IMR-90 (cell line): ENCODE data around the gene OR51Q1. TPM values are rescaled to one million over a fixed set of nuclear protein-coding genes. Genes with fewer than 3 reads are reported as not detected.

Source experiments
- ATAC-seq: fragments of 200-7000 bp; cut with Tn5 transposase; 2 replicates; pipeline ENCODE4 v1.9.1; 2020; ENCODE audit warnings: low read depth, mild to moderate bottlenecking, moderate library complexity
- BruUV-seq: library from RNA; stranded (reverse); fragments of 400-500 nt; replicated peaks from 2 replicates; lab custom pipeline; 2021; lab: Mats Ljungman, UMichigan
- CTCF ChIA-PET: fragments of 300-600 bp; formaldehyde crosslinking; extraction: SDS; loops from one replicate; lab custom pipeline; 2021; ENCODE audit warnings: antibody characterized with exemption; lab: Yijun Ruan, JAX
- POLR2A ChIA-PET: fragments of 300-600 bp; sonication (Branson Sonifier 250); formaldehyde crosslinking; loops from one replicate; lab custom pipeline; 2022; ENCODE audit warnings: antibody characterized with exemption; ENCODE audit not compliant: unreplicated experiment; lab: Charles Lee
- DNase-seq: peaks from one replicate; pipeline ENCODE4 v3.0.0; 2013
- H2AFZ ChIP-seq: replicated peaks from 2 replicates; pipeline ENCODE3; 2013; ENCODE audit warnings: low read length, mild to moderate bottlenecking; ENCODE audit not compliant: poor library complexity
- H2AK5ac ChIP-seq: 2 replicates; pipeline ENCODE4 v1.6.1; 2013; ENCODE audit warnings: low read depth, low read length, inconsistent platforms
- H2AK9ac ChIP-seq: replicated peaks from 2 replicates; pipeline ENCODE3; 2013; ENCODE audit warnings: mild to moderate bottlenecking, low read depth, low read length, moderate library complexity; ENCODE audit not compliant: poor library complexity
- H2BK120ac ChIP-seq: 2 replicates; pipeline ENCODE4 v1.6.1; 2013; ENCODE audit warnings: low read depth, low read length, inconsistent platforms
- H2BK15ac ChIP-seq: 3 replicates; pipeline ENCODE4 v1.6.1; 2013; ENCODE audit warnings: low read depth, low read length, inconsistent platforms
- H2BK20ac ChIP-seq: 2 replicates; pipeline ENCODE4 v1.6.1; 2013; ENCODE audit warnings: low read depth, mild to moderate bottlenecking, inconsistent platforms, low read length, moderate library complexity
- H2BK5ac ChIP-seq: 2 replicates; pipeline ENCODE4 v1.6.1; 2013; ENCODE audit warnings: mild to moderate bottlenecking, low read depth, low read length, inconsistent platforms; ENCODE audit not compliant: poor library complexity, severe bottlenecking
- H3K14ac ChIP-seq: replicated peaks from 2 replicates; pipeline ENCODE4 v1.6.1; 2013; ENCODE audit warnings: low read depth, low read length, inconsistent platforms
- H3K18ac ChIP-seq: 2 replicates; pipeline ENCODE4 v1.6.1; 2013; ENCODE audit warnings: low read depth, low read length, control low read depth
- H3K23ac ChIP-seq: 2 replicates; pipeline ENCODE4 v1.6.1; 2013; ENCODE audit warnings: low read depth, low read length, inconsistent platforms
- H3K27ac ChIP-seq: 2 replicates; pipeline ENCODE4 v1.5.1; 2013; ENCODE audit warnings: mild to moderate bottlenecking, control low read depth, low read length; ENCODE audit not compliant: insufficient read depth
- H3K27me3 ChIP-seq: 2 replicates; pipeline ENCODE4 v1.6.1; 2013; ENCODE audit warnings: low read length; ENCODE audit not compliant: control insufficient read depth, insufficient read depth
- H3K36me3 ChIP-seq: 2 replicates; pipeline ENCODE4 v1.6.1; 2013; ENCODE audit warnings: low read length, mixed read lengths; ENCODE audit not compliant: control insufficient read depth, insufficient read depth
- H3K4ac ChIP-seq: 2 replicates; pipeline ENCODE4 v1.6.1; 2013; ENCODE audit warnings: low read depth, low read length, inconsistent platforms
- H3K4me1 ChIP-seq: 2 replicates; pipeline ENCODE4 v1.6.1; 2013; ENCODE audit warnings: low read length, mixed read lengths; ENCODE audit not compliant: control insufficient read depth, insufficient read depth
- H3K4me2 ChIP-seq: 2 replicates; pipeline ENCODE4 v1.6.1; 2013; ENCODE audit warnings: low read depth, mild to moderate bottlenecking, control low read depth, low read length, moderate library complexity
- H3K4me3 ChIP-seq: 2 replicates; pipeline ENCODE4 v1.5.1; 2013; ENCODE audit warnings: low read depth, mild to moderate bottlenecking, control low read depth, low read length, moderate library complexity; ENCODE audit not compliant: insufficient read depth
- H3K56ac ChIP-seq: 2 replicates; pipeline ENCODE4 v1.6.1; 2013; ENCODE audit warnings: low read length, inconsistent platforms; ENCODE audit not compliant: insufficient read depth; ENCODE audit errors: extremely low read depth
- H3K79me1 ChIP-seq, 2 experiments: 2 replicates each; pipeline ENCODE4 v1.6.1; 2013; ENCODE audit warnings: low read length in 2 of 2, inconsistent platforms in 1 of 2, low read depth in 1 of 2
- H3K9ac ChIP-seq: 2 replicates; pipeline ENCODE4 v1.6.1; 2013; ENCODE audit warnings: low read depth, low read length, control low read depth
- H3K9me1 ChIP-seq: 2 replicates; pipeline ENCODE4 v1.6.1; 2013; ENCODE audit warnings: low read length, inconsistent platforms; ENCODE audit not compliant: insufficient read depth
- H3K9me3 ChIP-seq: 2 replicates; pipeline ENCODE4 v1.6.1; 2013; ENCODE audit warnings: low read length; ENCODE audit not compliant: control insufficient read depth, insufficient read depth
- H4K20me1 ChIP-seq: 2 replicates; pipeline ENCODE4 v1.6.1; 2013; ENCODE audit warnings: low read length, inconsistent platforms; ENCODE audit not compliant: insufficient read depth
- H4K5ac ChIP-seq: 2 replicates; pipeline ENCODE4 v1.6.1; 2013; ENCODE audit warnings: mild to moderate bottlenecking, low read depth, low read length, control low read depth
- H4K8ac ChIP-seq, 2 experiments: 2 replicates each; pipeline ENCODE4 v1.6.1; 2013; ENCODE audit warnings: low read depth in 2 of 2, low read length in 2 of 2, control low read depth in 1 of 2, inconsistent platforms in 1 of 2
- H4K91ac ChIP-seq: 2 replicates; pipeline ENCODE4 v1.6.1; 2013; ENCODE audit warnings: low read depth, low read length, inconsistent platforms; ENCODE audit not compliant: insufficient read depth
- BHLHE40 ChIP-seq: fragments of 150-350 bp; IDR thresholded peaks from 2 replicates; pipeline ENCODE4 v1.6.1; 2016; ENCODE audit warnings: mild to moderate bottlenecking, low read depth, low read length
- CEBPB ChIP-seq: IDR thresholded peaks from 2 replicates; pipeline ENCODE4 v1.6.1; 2012; ENCODE audit warnings: low read depth, low read length, improper control_type of control experiment
- CHD1 ChIP-seq: IDR thresholded peaks from 2 replicates; pipeline ENCODE4 v1.6.1; 2012; ENCODE audit warnings: low read depth, low read length, improper control_type of control experiment
- CTCF ChIP-seq: conservative IDR thresholded peaks from 2 replicates; pipeline ENCODE4 v1.5.1; 2012; ENCODE audit warnings: mild to moderate bottlenecking, low read depth, low read length, improper control_type of control experiment
- ELK1 ChIP-seq: fragments of 150-350 bp; IDR thresholded peaks from 2 replicates; pipeline ENCODE4 v1.6.1; 2016; ENCODE audit warnings: low read depth, mild to moderate bottlenecking, low read length, moderate library complexity, borderline replicate concordance
- FOS ChIP-seq: fragments of 150-350 bp; IDR thresholded peaks from 2 replicates; pipeline ENCODE4 v1.6.1; 2016; ENCODE audit warnings: low read depth, low read length
- MAFK ChIP-seq: IDR thresholded peaks from 2 replicates; pipeline ENCODE4 v1.6.1; 2012; ENCODE audit warnings: low read depth, low read length, improper control_type of control experiment
- MAZ ChIP-seq: IDR thresholded peaks from 2 replicates; pipeline ENCODE4 v1.6.1; 2012; ENCODE audit warnings: low read depth, mild to moderate bottlenecking, low read length, improper control_type of control experiment, moderate library complexity, borderline replicate concordance
- MXI1 ChIP-seq: IDR thresholded peaks from 2 replicates; pipeline ENCODE4 v1.6.1; 2012; ENCODE audit warnings: low read depth, mild to moderate bottlenecking, low read length, moderate library complexity, borderline replicate concordance
- NFE2L2 ChIP-seq: fragments of 150-350 bp; IDR thresholded peaks from 2 replicates; pipeline ENCODE4 v1.6.1; 2016; ENCODE audit warnings: low read depth, mild to moderate bottlenecking, low read length
- POLR2A ChIP-seq: IDR thresholded peaks from 2 replicates; pipeline ENCODE4 v1.6.1; 2012; ENCODE audit warnings: mild to moderate bottlenecking, low read depth, low read length
- RAD21 ChIP-seq: IDR thresholded peaks from 2 replicates; pipeline ENCODE4 v1.6.1; 2012; ENCODE audit warnings: low read length, improper control_type of control experiment
- SMC3 ChIP-seq: fragments of 150-350 bp; IDR thresholded peaks from 2 replicates; pipeline ENCODE4 v1.6.1; 2016; ENCODE audit warnings: low read depth, mild to moderate bottlenecking, antibody characterized with exemption, low read length, moderate library complexity
- USF2 ChIP-seq: fragments of 150-350 bp; IDR thresholded peaks from 2 replicates; pipeline ENCODE4 v1.6.1; 2017; ENCODE audit warnings: mild to moderate bottlenecking, antibody characterized with exemption, low read length, low read depth
- WGBS, 2 experiments: methylation state at CpG; one replicate each; pipeline versions ENCODE4 v1.1.5 to v1.1.7; 2013; ENCODE audit warnings: missing lambda C conversion rate in 2 of 2; ENCODE audit not compliant: insufficient read length in 1 of 2; ENCODE audit errors: extremely low coverage in 2 of 2; 5-methylcytosine and 5-hydroxymethylcytosine counted together
- dilution Hi-C: fragments of 300-500 bp; cut with HindIII; formaldehyde crosslinking; loops from one replicate; pipeline ENCODE4 v1.14.3; 2018; ENCODE audit warnings: low sequenced_read_pairs; ENCODE audit not compliant: unreplicated experiment
- in situ Hi-C: fragments of 300-500 bp; cut with MboI; formaldehyde crosslinking; loops from 3 replicates; pipeline ENCODE4 v1.14.3; 2019; ENCODE audit warnings: low sequenced_read_pairs, inconsistent platforms, mixed read lengths
- intact Hi-C: fragments of 100-400 bp; cut with micrococcal nuclease; formaldehyde crosslinking; loops from 2 replicates; pipeline ENCODE4 v1.10.0; 2022
- polyA plus RNA-seq, 3 experiments: library from polyadenylated mRNA; depleted of rRNA; stranded (reverse); fragments of >200 nt; gene quantifications; 2 replicates each; pipeline ENCODE4 v1.2.3, GENCODE V29; 2012; ENCODE audit warnings: low replicate concordance in 1 of 3
- total RNA-seq: library from RNA; depleted of rRNA; stranded (reverse); fragments of >200 nt; gene quantifications from 2 replicates; pipeline ENCODE4 v1.2.3, GENCODE V29; 2012

OR51Q1 gene
- total and polyA plus RNA-seq, 2 of the 4 experiments (the other 2 are of a cell fraction) = not detected

- POLR2A ChIA-PET = no interaction called here
- H2AK5ac ChIP-seq = no peak overlapping the region
- H3K9me3 ChIP-seq = no peaks in the 10 kb centered on the region
- no peak overlapping the region for H4K8ac ChIP-seq
- no TSS peak for BruUV-seq
- no peak overlapping the region for H3K18ac ChIP-seq
- H2BK5ac ChIP-seq = no peak overlapping the region
- H3K79me1 ChIP-seq = no peaks in the 10 kb centered on the region
- no peaks in the 10 kb centered on the region for H3K4me1 ChIP-seq
- no peak overlapping the region for H3K14ac ChIP-seq
- no peak for ATAC-seq
- no peak overlapping the region for H2BK120ac ChIP-seq
- intact Hi-C loops (loop anchor here (5.0 kb wide), 2 partner anchors 377 to 1197 kb away; no protein-coding TSS in a partner anchor), in situ Hi-C loops (loop anchor here (5.0 to 10.0 kb wide), 2 partner anchors 262 to 750 kb away; partner anchors contain the start of gene OR51D1), dilution Hi-C loops (no loop called here)
- H3K4me2 ChIP-seq = no peak overlapping the region
- no peak overlapping the region for H3K23ac ChIP-seq
- no peak overlapping the region for H2BK15ac ChIP-seq
- no peak overlapping the region for H4K5ac ChIP-seq
- H3K4me3 ChIP-seq = no peak overlapping the region
- H3K9ac ChIP-seq = no peak overlapping the region
- H3K36me3 ChIP-seq = no peaks in the 10 kb centered on the region
- no peak overlapping the region for H4K91ac ChIP-seq
- no peak overlapping the region for H2BK20ac ChIP-seq
- CTCF ChIA-PET = no interaction called here
- H2AFZ ChIP-seq = no peak overlapping the region
- H3K9me1 ChIP-seq = no peaks in the 10 kb centered on the region
- no peak overlapping the region for H3K56ac ChIP-seq
- H3K27me3 ChIP-seq = no peaks in the 10 kb centered on the region
- WGBS, 2 experiments = 68% methylated on average over 2 of the region's 2 CpGs; no CpG with 5 or more reads in 1 of the 2 experiments
- H4K20me1 ChIP-seq = no peaks in the 10 kb centered on the region
- H3K27ac ChIP-seq = no peak overlapping the region
- no peak for TF ChIP-seq FOS
- TF ChIP-seq MXI1 = no peak
- no peak for TF ChIP-seq CEBPB
- TF ChIP-seq USF2 = no peak
- no peak for TF ChIP-seq BHLHE40
- TF ChIP-seq SMC3 = no peak
- TF ChIP-seq CHD1 = no peak
- no peak for TF ChIP-seq NFE2L2
- no peak for TF ChIP-seq MAFK
- no peak for TF ChIP-seq CTCF
- TF ChIP-seq POLR2A = no peak
- no peak for TF ChIP-seq MAZ
- TF ChIP-seq ELK1 = no peak
- TF ChIP-seq RAD21 = no peak
- no peak overlapping the region for H2AK9ac ChIP-seq
- no peak overlapping the region for H3K4ac ChIP-seq
- no peak for DNase-seq
Observed at GRCh38 chr11:5384335-5384734, 37.6 kb upstream of the OR51Q1 start.
